Measurements from ENCODE around the gene MRPL21.

DNA sequence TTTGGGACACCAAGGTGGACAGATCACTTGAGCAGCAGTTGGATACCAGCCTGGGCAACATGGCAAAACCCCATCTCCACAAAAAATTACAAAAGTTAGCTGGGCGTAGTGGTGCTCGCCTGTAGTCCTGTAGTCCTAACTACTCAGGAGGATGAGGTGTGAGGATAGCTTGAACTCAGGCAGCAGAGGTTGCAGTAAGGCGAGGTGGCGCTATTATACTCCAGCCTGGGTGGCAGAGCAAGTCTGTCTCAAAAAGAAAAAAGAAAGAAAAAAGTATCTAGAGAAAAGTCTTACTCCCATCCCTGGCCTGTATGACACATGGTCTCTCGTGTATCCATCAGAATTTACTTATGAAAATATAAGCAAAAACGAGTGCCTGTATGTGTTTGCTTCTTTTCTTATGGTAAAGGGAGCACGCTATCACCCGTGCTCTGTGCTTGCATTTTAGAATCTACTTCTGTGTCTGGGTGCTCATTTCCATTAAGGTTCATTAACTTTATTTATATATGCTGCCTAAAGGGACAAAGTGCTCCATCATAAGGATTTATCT lies 46.5 kb downstream of the MRPL21 start:
- no peak for TF ChIP-seq CTCF (IDR thresholded peaks at IDR 0.05)
- TF ChIP-seq EP300 (IDR thresholded peaks at IDR 0.05; ENCODE audit: low read depth): no peak
- no peak for TF ChIP-seq POLR2A (IDR thresholded peaks at IDR 0.05)
